ENCODE data around the gene NRG2.

Gene NRG2

DNA sequence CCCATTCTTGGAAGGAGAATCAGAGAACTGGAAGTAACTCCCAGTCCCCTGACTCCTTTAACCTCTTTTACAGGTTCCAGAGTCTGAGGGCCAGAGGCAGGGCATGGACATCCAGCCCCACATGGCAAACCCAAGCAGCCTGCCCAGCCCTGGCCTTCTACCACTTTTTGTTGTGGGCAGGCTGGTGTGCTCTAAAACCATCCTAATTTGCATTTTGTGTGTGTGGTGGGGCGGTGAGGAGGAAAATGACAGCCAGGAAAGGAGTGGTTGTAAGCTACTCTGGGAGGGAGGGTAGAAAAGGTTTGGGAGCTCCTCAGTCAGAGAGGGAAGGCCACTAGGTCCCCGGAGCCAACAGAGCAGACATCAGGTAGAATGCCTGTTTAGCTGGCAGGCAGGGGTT lies 156.9 kb downstream of the NRG2 start:
- Histone ChIP-seq H3K4me2 (ENCODE audit: low read depth, low read length, poor library complexity, severe bottlenecking) (no peak overlapping the region), H3K4me3 (ENCODE audit: insufficient read depth, low read length, poor library complexity, severe bottlenecking) (no peak overlapping the region), H3F3A (ENCODE audit: insufficient read depth) (no peaks in the 10 kb centered on the region), H4K20me1 (ENCODE audit: low read depth, low read length) (no peaks in the 10 kb centered on the region), H3K27ac (ENCODE audit: low read depth, low read length) (no peak overlapping the region), H3K79me2 (ENCODE audit: insufficient read depth, low read length) (no peaks in the 10 kb centered on the region), H2AFZ (ENCODE audit: low read depth, low read length, severe bottlenecking) (no peak overlapping the region), H3K9ac (ENCODE audit: low read length) (no peak overlapping the region), H3K27me3 (ENCODE audit: low read length) (no peaks in the 10 kb centered on the region), H3K36me3 (ENCODE audit: low read length) (no peaks in the 10 kb centered on the region), H3K9me3 (ENCODE audit: insufficient read depth, low read length) (no peaks in the 10 kb centered on the region), H3K9me2 (replicated peaks; ENCODE audit: insufficient read depth, low read length) (no peaks in the 10 kb centered on the region)
- TF ChIP-seq, protein P1, sequence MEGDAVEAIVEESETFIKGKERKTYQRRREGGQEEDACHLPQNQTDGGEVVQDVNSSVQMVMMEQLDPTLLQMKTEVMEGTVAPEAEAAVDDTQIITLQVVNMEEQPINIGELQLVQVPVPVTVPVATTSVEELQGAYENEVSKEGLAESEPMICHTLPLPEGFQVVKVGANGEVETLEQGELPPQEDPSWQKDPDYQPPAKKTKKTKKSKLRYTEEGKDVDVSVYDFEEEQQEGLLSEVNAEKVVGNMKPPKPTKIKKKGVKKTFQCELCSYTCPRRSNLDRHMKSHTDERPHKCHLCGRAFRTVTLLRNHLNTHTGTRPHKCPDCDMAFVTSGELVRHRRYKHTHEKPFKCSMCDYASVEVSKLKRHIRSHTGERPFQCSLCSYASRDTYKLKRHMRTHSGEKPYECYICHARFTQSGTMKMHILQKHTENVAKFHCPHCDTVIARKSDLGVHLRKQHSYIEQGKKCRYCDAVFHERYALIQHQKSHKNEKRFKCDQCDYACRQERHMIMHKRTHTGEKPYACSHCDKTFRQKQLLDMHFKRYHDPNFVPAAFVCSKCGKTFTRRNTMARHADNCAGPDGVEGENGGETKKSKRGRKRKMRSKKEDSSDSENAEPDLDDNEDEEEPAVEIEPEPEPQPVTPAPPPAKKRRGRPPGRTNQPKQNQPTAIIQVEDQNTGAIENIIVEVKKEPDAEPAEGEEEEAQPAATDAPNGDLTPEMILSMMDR (IDR thresholded peaks at IDR 0.05; ENCODE audit: insufficient read depth, low read length, poor library complexity, severe bottlenecking) = no peak
- no peak for TF ChIP-seq EZH2phosphoT487 (conservative IDR thresholded peaks at IDR 0.05; ENCODE audit: low read length)

DNA sequence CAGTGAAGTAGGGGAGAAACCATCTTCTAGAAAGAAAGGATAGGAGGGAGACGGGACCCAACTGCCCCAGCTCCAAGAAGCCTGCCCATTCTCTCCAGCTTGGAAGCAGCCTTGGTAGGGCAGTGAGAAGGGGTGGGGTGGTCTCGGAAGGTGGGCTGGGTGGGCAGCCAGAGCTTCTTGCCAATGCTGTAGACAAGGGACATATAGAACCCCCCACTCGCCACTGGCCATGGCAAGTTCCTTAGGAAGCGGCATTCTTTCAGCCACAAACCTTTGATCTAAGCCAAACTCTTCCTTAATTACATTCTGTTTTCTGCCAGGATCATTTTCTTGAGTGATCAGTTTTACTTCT lies 157.3 kb downstream of the NRG2 start:
- Histone ChIP-seq H4K20me1 (ENCODE audit: low read depth, low read length) (no peaks in the 10 kb centered on the region), H3K36me3 (ENCODE audit: low read length) (no peaks in the 10 kb centered on the region), H3K4me2 (ENCODE audit: low read depth, low read length, poor library complexity, severe bottlenecking) (no peak overlapping the region), H3F3A (ENCODE audit: insufficient read depth) (no peaks in the 10 kb centered on the region), H3K9me3 (ENCODE audit: insufficient read depth, low read length) (no peaks in the 10 kb centered on the region), H2AFZ (ENCODE audit: low read depth, low read length, severe bottlenecking) (no peak overlapping the region), H3K27ac (ENCODE audit: low read depth, low read length) (no peak overlapping the region), H3K4me3 (ENCODE audit: insufficient read depth, low read length, poor library complexity, severe bottlenecking) (no peak overlapping the region), H3K79me2 (ENCODE audit: insufficient read depth, low read length) (no peaks in the 10 kb centered on the region), H3K27me3 (ENCODE audit: low read length) (no peaks in the 10 kb centered on the region), H3K9me2 (replicated peaks; ENCODE audit: insufficient read depth, low read length) (no peaks in the 10 kb centered on the region), H3K9ac (ENCODE audit: low read length) (no peak overlapping the region)
- no peak for TF ChIP-seq EZH2phosphoT487 (conservative IDR thresholded peaks at IDR 0.05; ENCODE audit: low read length)
- TF ChIP-seq, protein P1 (IDR thresholded peaks at IDR 0.05; ENCODE audit: insufficient read depth, low read length, poor library complexity, severe bottlenecking) = no peak

DNA sequence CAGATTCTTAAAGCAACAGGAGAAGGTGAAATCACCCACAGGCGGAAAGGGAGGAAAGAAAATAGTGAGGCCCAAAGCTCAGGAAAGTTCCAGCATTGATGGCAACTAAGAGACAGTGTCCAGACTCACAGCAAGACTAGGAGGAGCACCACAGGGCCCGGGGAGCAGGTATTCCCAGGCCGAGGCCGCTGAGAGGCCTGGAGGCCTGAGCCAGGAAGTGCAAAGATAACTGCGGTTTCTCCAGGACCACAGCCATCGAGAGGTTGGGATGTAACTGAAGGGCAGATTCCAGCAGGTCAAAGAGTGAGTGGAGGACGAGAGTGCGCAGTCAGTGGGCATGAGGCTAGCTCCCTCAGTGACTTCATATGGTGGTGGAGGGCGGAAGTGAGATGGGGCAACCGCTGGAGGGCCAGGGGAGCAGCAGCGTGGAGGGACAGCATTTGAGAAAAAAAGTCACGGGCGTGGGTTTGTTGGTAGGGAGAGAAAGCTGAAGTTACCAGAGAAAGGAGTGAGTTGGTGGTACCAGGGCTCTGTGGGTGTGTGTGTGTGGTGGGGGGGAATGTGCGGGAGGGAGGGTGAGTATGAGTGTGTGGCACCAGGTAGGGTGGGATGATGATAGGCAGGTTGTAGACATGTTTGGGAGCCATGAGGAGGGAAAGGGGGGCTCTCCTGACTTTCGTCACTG lies 157.8 kb downstream of the NRG2 start:
- H4K20me1 ChIP-seq (ENCODE audit: low read depth, low read length) = no peaks in the 10 kb centered on the region
- H3K4me3 ChIP-seq (ENCODE audit: insufficient read depth, low read length, poor library complexity, severe bottlenecking) = no peak overlapping the region
- no peak overlapping the region for H3K9ac ChIP-seq (ENCODE audit: low read length)
- H3K79me2 ChIP-seq (ENCODE audit: insufficient read depth, low read length) = no peaks in the 10 kb centered on the region
- H2AFZ ChIP-seq (ENCODE audit: low read depth, low read length, severe bottlenecking) = no peak overlapping the region
- no peak overlapping the region for H3K4me2 ChIP-seq (ENCODE audit: low read depth, low read length, poor library complexity, severe bottlenecking)
- no peaks in the 10 kb centered on the region for H3K27me3 ChIP-seq (ENCODE audit: low read length)
- H3K27ac ChIP-seq (ENCODE audit: low read depth, low read length) = no peak overlapping the region
- no peaks in the 10 kb centered on the region for H3K9me3 ChIP-seq (ENCODE audit: insufficient read depth, low read length)
- TF ChIP-seq EZH2phosphoT487 (conservative IDR thresholded peaks at IDR 0.05; ENCODE audit: low read length) = no peak
- TF ChIP-seq, protein P1 (IDR thresholded peaks at IDR 0.05; ENCODE audit: insufficient read depth, low read length, poor library complexity, severe bottlenecking) = no peak
- H3K36me3 ChIP-seq (ENCODE audit: low read length) = no peaks in the 10 kb centered on the region
- no peaks in the 10 kb centered on the region for H3K9me2 ChIP-seq (replicated peaks; ENCODE audit: insufficient read depth, low read length)
- H3F3A ChIP-seq (ENCODE audit: insufficient read depth) = no peaks in the 10 kb centered on the region
